Nephron progenitor cell (in vitro differentiated cells): ENCODE measurements around the gene LGALS3BP.
"Not testable (repeated sequence)": the region's sequence is repeated elsewhere in the genome, so short reads cannot be mapped to it uniquely, and the experiment has no call there.

Experiments
- DNase-seq: peaks from one replicate; pipeline ENCODE4 v3.0.0; 2021
- H3K27ac Mint-ChIP-seq: 2 replicates; pipeline ENCODE4 v1.8.0; 2021; ENCODE audit warnings: mild to moderate bottlenecking, moderate library complexity, mixed read lengths
- H3K27me3 Mint-ChIP-seq: 2 replicates; pipeline ENCODE4 v1.8.0; 2021; ENCODE audit warnings: mild to moderate bottlenecking, low read depth, mixed read lengths; ENCODE audit not compliant: poor library complexity
- H3K36me3 Mint-ChIP-seq: 2 replicates; pipeline ENCODE4 v1.8.0; 2021; ENCODE audit warnings: low read depth, mixed read lengths
- H3K4me1 Mint-ChIP-seq: 2 replicates; pipeline ENCODE4 v1.8.0; 2021; ENCODE audit warnings: mixed read lengths
- H3K4me3 Mint-ChIP-seq: 2 replicates; pipeline ENCODE4 v1.8.0; 2021; ENCODE audit warnings: mild to moderate bottlenecking, moderate library complexity, mixed read lengths
- H3K9me3 Mint-ChIP-seq: 2 replicates; pipeline ENCODE4 v1.8.0; 2021; ENCODE audit warnings: mild to moderate bottlenecking, moderate library complexity, mixed read lengths
- CTCF ChIP-seq: fragments of 200-600 bp; sonication (generic); IDR thresholded peaks from 2 replicates; pipeline ENCODE4 v1.5.0; 2021; ENCODE audit warnings: antibody characterized with exemption

Gene LGALS3BP

GRCh38 chr17:78967782-78968362 lies 11.9 kb downstream of the LGALS3BP start:
- H3K27ac Mint-ChIP-seq = no peak overlapping the region
- H3K9me3 Mint-ChIP-seq = no peaks in the 10 kb centered on the region
- no peaks in the 10 kb centered on the region for H3K36me3 Mint-ChIP-seq
- H3K27me3 Mint-ChIP-seq = peaks cover 10% of the 10 kb centered on the region
- no peak overlapping the region for H3K4me3 Mint-ChIP-seq
- peaks cover 50% of the 10 kb centered on the region for H3K4me1 Mint-ChIP-seq
- no peak for TF ChIP-seq CTCF
- no peak for DNase-seq

DNA sequence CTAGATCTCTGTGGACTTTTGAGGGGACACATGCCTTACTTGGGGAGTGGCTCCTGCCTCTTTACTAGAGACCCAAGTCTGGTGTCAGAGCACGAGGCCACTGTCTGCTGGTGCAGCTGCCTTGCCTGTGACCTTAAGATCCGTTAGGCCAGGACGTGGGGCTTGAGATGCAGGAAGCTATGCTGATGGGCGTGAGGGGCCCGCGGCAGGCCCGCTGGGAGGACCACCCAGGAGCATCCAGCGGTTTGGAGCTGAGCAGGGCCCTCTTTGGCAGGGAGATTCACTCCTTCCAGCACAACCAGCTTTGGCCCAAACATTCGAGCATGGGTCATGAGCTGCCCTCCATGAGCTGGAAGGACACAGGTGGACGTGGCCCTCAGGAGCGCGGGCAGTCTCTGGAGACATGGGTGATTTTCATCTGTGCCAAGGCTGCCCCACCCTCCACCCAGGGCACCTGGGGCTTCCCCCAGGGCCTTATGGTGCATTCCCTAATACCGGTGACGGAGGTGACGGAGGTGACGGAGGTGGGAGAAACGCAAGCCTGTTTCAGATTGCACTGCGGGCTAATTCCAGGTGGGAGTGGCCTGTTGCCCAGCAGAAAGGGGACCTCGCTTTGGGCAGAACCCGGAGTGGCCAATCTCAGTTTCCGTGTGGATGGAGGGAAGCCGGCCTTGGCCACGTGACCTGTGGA lies 12.7 kb downstream of the LGALS3BP start:
- no peak for DNase-seq
- no peak for TF ChIP-seq CTCF
- H3K4me3 Mint-ChIP-seq = no peak overlapping the region
- H3K4me1 Mint-ChIP-seq = peaks cover 42% of the 10 kb centered on the region
- H3K36me3 Mint-ChIP-seq = no peaks in the 10 kb centered on the region
- no peaks in the 10 kb centered on the region for H3K9me3 Mint-ChIP-seq
- no peak overlapping the region for H3K27ac Mint-ChIP-seq
- H3K27me3 Mint-ChIP-seq = peaks cover 10% of the 10 kb centered on the region

- H3K36me3 Mint-ChIP-seq = no peaks in the 10 kb centered on the region
- H3K4me3 Mint-ChIP-seq = no peak overlapping the region
- TF ChIP-seq CTCF = no peak
- DNase-seq = no peak
- H3K27me3 Mint-ChIP-seq = peaks cover 10% of the 10 kb centered on the region
- peaks cover 40% of the 10 kb centered on the region for H3K4me1 Mint-ChIP-seq
- H3K9me3 Mint-ChIP-seq = no peaks in the 10 kb centered on the region
- H3K27ac Mint-ChIP-seq = peak overlapping the region; percentile 32
These were observed 13.5 kb downstream of the LGALS3BP start for GRCh38 chr17:78966123-78966813.

DNA sequence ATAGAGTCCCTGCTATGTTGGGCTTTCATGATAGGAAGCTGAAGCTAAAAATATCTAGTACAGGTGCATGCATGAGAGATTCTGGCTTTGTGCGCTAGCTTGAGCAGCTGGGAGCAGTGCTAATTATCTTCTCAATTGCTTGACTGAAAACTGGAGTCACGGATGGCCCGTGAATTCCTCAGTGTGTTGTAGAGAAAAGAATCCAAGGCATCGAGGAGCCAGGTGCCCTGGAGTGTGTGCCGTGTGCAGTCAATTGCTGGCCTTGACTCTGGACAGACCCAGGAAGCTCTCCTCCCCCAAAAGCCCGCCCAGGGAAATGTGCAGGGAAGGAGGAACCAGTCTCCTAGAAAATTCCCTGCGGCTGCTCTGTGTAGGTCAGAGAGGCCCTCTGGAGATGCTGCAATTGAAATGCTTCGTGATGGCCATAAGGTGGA lies 14.2 kb downstream of the LGALS3BP start:
- H3K4me1 Mint-ChIP-seq = peaks cover 35% of the 10 kb centered on the region
- peaks cover 10% of the 10 kb centered on the region for H3K27me3 Mint-ChIP-seq
- no peaks in the 10 kb centered on the region for H3K36me3 Mint-ChIP-seq
- no peak overlapping the region for H3K4me3 Mint-ChIP-seq
- H3K27ac Mint-ChIP-seq = no peak overlapping the region
- no peak for DNase-seq
- TF ChIP-seq CTCF = no peak
- H3K9me3 Mint-ChIP-seq = no peaks in the 10 kb centered on the region

DNA sequence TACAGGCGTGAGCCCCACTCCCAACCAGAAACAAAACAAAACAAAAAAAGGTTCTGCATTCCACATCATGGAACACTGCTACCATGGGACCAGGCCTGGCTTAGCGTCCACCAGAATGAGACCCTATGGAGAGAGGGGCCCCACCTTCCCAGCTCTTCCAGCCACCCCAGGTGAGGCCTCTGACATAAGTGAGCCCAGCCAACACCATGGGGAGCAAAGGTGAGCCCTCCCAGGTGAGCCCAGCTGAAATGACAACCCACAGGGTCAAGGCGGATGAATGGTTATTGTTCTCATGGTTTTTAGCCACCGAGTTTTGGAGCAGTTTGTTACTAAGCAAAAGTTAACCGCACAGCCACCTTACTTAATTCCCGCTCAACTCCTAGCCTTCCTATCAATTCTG lies 16.3 kb downstream of the LGALS3BP start:
- no peak for TF ChIP-seq CTCF
- H3K9me3 Mint-ChIP-seq = no peaks in the 10 kb centered on the region
- H3K27me3 Mint-ChIP-seq = peaks cover 6% of the 10 kb centered on the region
- no peak overlapping the region for H3K27ac Mint-ChIP-seq
- H3K36me3 Mint-ChIP-seq = no peaks in the 10 kb centered on the region
- H3K4me3 Mint-ChIP-seq = no peak overlapping the region
- H3K4me1 Mint-ChIP-seq = peaks cover 29% of the 10 kb centered on the region
- no peak for DNase-seq

DNA sequence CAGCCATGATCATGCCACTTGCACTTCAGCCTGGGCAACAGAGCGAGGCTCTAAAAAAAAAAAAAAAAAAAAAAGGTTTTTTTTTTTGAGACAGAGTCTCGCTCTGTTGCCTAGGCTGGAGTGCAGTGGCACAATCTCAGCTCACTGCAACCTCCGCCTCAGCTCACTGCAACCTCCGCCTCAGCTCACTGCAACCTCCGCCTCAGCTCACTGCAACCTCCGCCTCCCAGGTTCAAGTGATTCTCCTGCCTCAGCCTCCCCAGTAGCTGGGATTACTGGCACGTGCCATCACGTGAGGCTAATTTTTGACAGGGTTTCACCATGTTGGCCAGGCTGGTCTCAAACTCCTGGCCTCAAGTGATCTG lies 16.8 kb downstream of the LGALS3BP start:
- H3K4me3 Mint-ChIP-seq, H3K27me3 Mint-ChIP-seq, H3K9me3 Mint-ChIP-seq, H3K27ac Mint-ChIP-seq, H3K36me3 Mint-ChIP-seq, DNase-seq: not testable (repeated sequence)
- H3K4me1 Mint-ChIP-seq = peaks cover 29% of the 10 kb centered on the region
